ENCODE data around the gene YIPF3.

- TF ChIP-seq CTCF (optimal IDR thresholded peaks at IDR 0.05 in 1 of 3, IDR thresholded peaks at IDR 0.05 in 1 of 3, conservative IDR thresholded peaks at IDR 0.05 in 1 of 3; ENCODE audit: extremely low read depth in 1 of 3, insufficient read depth in 2 of 3, low read length in 3 of 3) (no peak), EZH2 (IDR thresholded peaks at IDR 0.05; ENCODE audit: low read length) (no peak)
Observed at GRCh38 chr6:43532201-43532600, 15.5 kb upstream of the YIPF3 start.
